Esophagus squamous epithelium (tissue), 5 donors: Measurements from ENCODE around the gene PFKFB3. TPM values are rescaled to one million over a fixed set of nuclear protein-coding genes. Genes with fewer than 3 reads are reported as not detected.
"Not testable (repeated sequence)": the region's sequence is repeated elsewhere in the genome, so short reads cannot be mapped to it uniquely, and the experiment has no call there.

Experiments
- DNase-seq: peaks from one replicate; lab custom pipeline; 2025; lab: John Stamatoyannopoulos, UW
- H3K27ac ChIP-seq, 4 donors: fragments of 200-600 bp; sonication (generic); one replicate each; pipeline ENCODE4 v1.5.1; 2016 to 2019; ENCODE audit warnings: mild to moderate bottlenecking in 1 of 4
- H3K27me3 ChIP-seq, 4 donors: fragments of 200-600 bp; sonication (generic); 1 replicate in 3 of 4; 2 replicates in 1 of 4; pipeline versions ENCODE4 v1.5.1 to v1.6.0; 2017 to 2021; ENCODE audit warnings: antibody characterized with exemption in 1 of 4
- H3K36me3 ChIP-seq, 3 donors: fragments of 200-600 bp; sonication (generic); one replicate each; pipeline ENCODE4 v1.5.1; 2016 to 2019
- H3K4me1 ChIP-seq, 3 donors: fragments of 200-600 bp; sonication (generic); one replicate each; pipeline ENCODE4 v1.5.1; 2017 to 2019
- H3K4me3 ChIP-seq, 4 donors: fragments of 200-600 bp; sonication (generic); 1 replicate in 3 of 4; 2 replicates in 1 of 4; pipeline ENCODE4 v1.5.1; 2016 to 2019; ENCODE audit warnings: mild to moderate bottlenecking in 2 of 4, moderate library complexity in 1 of 4
- H3K9me3 ChIP-seq, 3 donors: fragments of 200-600 bp; sonication (generic); one replicate each; pipeline ENCODE4 v1.5.1; 2016 to 2019
- POLR2A ChIP-seq, 4 donors: fragments of 450-650 bp; IDR thresholded peaks; one replicate each; pipeline ENCODE4 v1.6.1; 2017; ENCODE audit warnings: antibody characterized with exemption in 4 of 4, mild to moderate bottlenecking in 4 of 4, moderate library complexity in 3 of 4
- WGBS, 2 donors: methylation state at CpG; one replicate each; pipeline ENCODE4 v1.1.5; 2018; 5-methylcytosine and 5-hydroxymethylcytosine counted together
- intact Hi-C: fragments of 100-400 bp; cut with DNase I; formaldehyde crosslinking; loops from one replicate; pipeline ENCODE4 v1.15.0; 2022
- total RNA-seq, 4 donors: library from RNA; depleted of rRNA; stranded (reverse); fragments of >200 nt; gene quantifications; one replicate each; pipeline ENCODE4 v1.1.0, GENCODE V29; 2016
- TF ChIP-seq, protein P1 (sequence below), 6 experiments: fragments of 450-650 bp in 4 of 6; fragments of 200-600 bp in 2 of 6; sonication (generic) in 2 of 6; IDR thresholded peaks; one replicate each; pipeline ENCODE4 v1.5.1; 2016 to 2019; ENCODE audit warnings: antibody characterized with exemption in 6 of 6, mild to moderate bottlenecking in 4 of 6, moderate library complexity in 4 of 6
- donor health status: DM: yes; HTN: yes; CAD: no.

PFKFB3 gene
- total RNA-seq, 4 donors from 2014 or later: 17.1 to 37.8 (median 26.2) TPM

GRCh38 chr10:6194311-6194710 is 8.4 kb upstream of the PFKFB3 start:
- Histone ChIP-seq H3K27ac (peak overlapping the region in 3 of 4 donors; percentile 58 to 86 (median 81)), H3K4me1 (peaks cover 6 to 62% (median 41%) of the 10 kb centered on the region in 3 donors), H3K36me3 (no peaks in the 10 kb centered on the region), H3K9me3 (no peaks in the 10 kb centered on the region), H3K27me3 (no peaks in the 10 kb centered on the region), H3K4me3 (no peak overlapping the region)
- intact Hi-C loops: no loop called here
- no peak for DNase-seq
- TF ChIP-seq POLR2A (IDR thresholded peaks at IDR 0.05): no peak
- TF ChIP-seq, protein P1, sequence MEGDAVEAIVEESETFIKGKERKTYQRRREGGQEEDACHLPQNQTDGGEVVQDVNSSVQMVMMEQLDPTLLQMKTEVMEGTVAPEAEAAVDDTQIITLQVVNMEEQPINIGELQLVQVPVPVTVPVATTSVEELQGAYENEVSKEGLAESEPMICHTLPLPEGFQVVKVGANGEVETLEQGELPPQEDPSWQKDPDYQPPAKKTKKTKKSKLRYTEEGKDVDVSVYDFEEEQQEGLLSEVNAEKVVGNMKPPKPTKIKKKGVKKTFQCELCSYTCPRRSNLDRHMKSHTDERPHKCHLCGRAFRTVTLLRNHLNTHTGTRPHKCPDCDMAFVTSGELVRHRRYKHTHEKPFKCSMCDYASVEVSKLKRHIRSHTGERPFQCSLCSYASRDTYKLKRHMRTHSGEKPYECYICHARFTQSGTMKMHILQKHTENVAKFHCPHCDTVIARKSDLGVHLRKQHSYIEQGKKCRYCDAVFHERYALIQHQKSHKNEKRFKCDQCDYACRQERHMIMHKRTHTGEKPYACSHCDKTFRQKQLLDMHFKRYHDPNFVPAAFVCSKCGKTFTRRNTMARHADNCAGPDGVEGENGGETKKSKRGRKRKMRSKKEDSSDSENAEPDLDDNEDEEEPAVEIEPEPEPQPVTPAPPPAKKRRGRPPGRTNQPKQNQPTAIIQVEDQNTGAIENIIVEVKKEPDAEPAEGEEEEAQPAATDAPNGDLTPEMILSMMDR (IDR thresholded peaks at IDR 0.05): no peak
- WGBS, 2 donors: 100% methylated on average over 3 of the region's 6 CpGs; no CpG with 5 or more reads in 1 of the 2 donors

- TF ChIP-seq, protein P1 (IDR thresholded peaks at IDR 0.05): no peak
- TF ChIP-seq POLR2A (IDR thresholded peaks at IDR 0.05): no peak
- Histone ChIP-seq H3K9me3 (no peaks in the 10 kb centered on the region), H3K36me3 (no peaks in the 10 kb centered on the region), H3K27ac (peak overlapping the region; percentile 64 to 94 (median 84)), H3K4me3 (no peak overlapping the region), H3K27me3 (no peaks in the 10 kb centered on the region), H3K4me1 (peaks cover 6 to 72% (median 46%) of the 10 kb centered on the region in 3 donors)
- no peak for DNase-seq
- WGBS, 2 donors: 75% methylated on average over 5 to 6 of the region's 6 CpGs
- intact Hi-C loops: no loop called here
Measured at GRCh38 chr10:6195376-6195775, 7.4 kb upstream of the PFKFB3 start.

DNA sequence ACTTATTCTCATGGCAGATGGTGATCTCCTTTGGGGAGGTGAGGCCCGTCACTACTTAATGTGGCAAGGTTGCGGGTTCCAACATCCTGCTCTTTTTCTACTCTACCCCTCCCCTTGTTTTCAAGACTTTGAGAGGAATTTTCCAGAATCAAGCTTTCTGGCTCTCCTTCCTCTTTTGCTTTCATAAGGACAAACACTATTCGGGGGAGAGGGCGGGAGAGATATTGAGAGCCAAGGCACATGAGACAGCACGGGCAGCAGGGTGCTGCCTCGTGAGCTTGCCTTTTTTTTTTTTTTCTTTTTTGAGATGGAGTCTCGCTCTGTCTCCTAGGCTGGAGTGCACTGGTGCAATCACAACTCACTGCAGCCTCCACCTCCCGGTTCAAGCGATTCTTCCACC is 6.9 kb upstream of the PFKFB3 start:
- H3K4me1 ChIP-seq: peaks cover 8 to 77% (median 49%) of the 10 kb centered on the region in 3 donors
- H3K9me3 ChIP-seq: no peaks in the 10 kb centered on the region
- H3K27ac ChIP-seq: peak overlapping the region; percentile 64 to 94 (median 84)
- H3K4me3 ChIP-seq: no peak overlapping the region
- 31 to 74% methylated on average over 9 of the region's 9 CpGs for WGBS, 2 donors
- H3K27me3 ChIP-seq: no peaks in the 10 kb centered on the region
- no peak for DNase-seq
- intact Hi-C loops: no loop called here
- no peak for TF ChIP-seq POLR2A (IDR thresholded peaks at IDR 0.05)
- TF ChIP-seq, protein P1 (IDR thresholded peaks at IDR 0.05): no peak
- no peaks in the 10 kb centered on the region for H3K36me3 ChIP-seq

DNA sequence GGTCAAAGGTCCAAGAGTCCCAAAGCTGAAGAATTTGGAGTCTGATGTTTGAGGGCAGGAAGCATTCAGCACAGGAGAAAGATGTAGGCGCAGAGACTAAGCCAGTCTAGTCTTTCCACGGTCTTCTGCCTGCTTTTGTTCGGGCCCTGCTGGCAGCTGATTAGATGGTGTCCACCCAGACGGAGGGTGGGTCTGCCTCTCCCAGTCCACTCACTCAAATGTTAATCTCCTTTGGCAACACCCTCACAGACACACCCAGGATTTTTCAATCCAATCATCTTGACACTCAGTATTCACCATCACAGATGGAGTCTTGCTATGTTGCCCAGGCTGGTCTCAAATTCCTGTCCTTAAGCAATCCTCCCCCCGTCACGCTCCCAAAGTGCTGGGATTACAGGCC is 6.2 kb upstream of the PFKFB3 start:
- H3K4me3 ChIP-seq, intact Hi-C loops, H3K36me3 ChIP-seq, DNase-seq, H3K27me3 ChIP-seq, H3K9me3 ChIP-seq: not testable (repeated sequence)
- peaks cover 15 to 79% (median 46%) of the 10 kb centered on the region in 3 donors for H3K4me1 ChIP-seq
- 67 to 84% methylated on average over 2 to 6 of the region's 6 CpGs for WGBS, 2 donors
- peak overlapping the region; percentile 64 to 87 (median 84) for H3K27ac ChIP-seq

DNA sequence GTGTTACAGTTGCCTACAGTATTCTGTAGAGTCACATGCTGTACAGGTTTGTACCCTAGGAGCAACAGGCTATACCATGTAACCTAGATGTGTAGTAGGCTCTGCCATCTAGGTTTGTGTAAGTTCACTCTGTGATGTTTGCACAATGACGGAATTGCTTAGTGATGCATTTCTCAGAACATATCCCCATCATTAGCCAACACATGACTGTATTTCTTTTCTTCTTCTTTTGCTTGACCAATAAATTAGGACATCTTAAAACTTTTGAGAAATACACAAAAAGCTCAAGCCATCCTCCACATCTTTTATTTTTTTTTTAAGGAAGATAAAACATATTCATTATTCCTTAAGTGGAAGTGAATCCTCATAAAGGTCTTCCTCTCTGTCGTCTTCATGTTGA is 5.4 kb upstream of the PFKFB3 start:
- intact Hi-C loops: no loop called here
- H3K4me1 ChIP-seq: peaks cover 23 to 83% (median 50%) of the 10 kb centered on the region in 3 donors
- 56 to 67% methylated on average over 1 to 2 of the region's 2 CpGs for WGBS, 2 donors

More for the DNA sequence above, 5.4 kb upstream of the PFKFB3 start:
- Histone ChIP-seq H3K27me3 (peaks cover 0 to 7% (median 0%) of the 10 kb centered on the region in 4 donors), H3K27ac (peak overlapping the region; percentile 29 to 87 (median 84)), H3K9me3 (no peaks in the 10 kb centered on the region), H3K36me3 (no peaks in the 10 kb centered on the region), H3K4me3 (no peak overlapping the region)
- no peak for TF ChIP-seq POLR2A (IDR thresholded peaks at IDR 0.05)
- TF ChIP-seq, protein P1 (IDR thresholded peaks at IDR 0.05): no peak
- no peak for DNase-seq
